Ascending aorta (tissue), 2 donors: Measurements from ENCODE around the gene GNPAT. TPM values are rescaled to one million over a fixed set of nuclear protein-coding genes. Genes with fewer than 3 reads are reported as not detected.

Experiments used
- DNase-seq, 2 donors: peaks; one replicate each; pipeline ENCODE4 v3.0.0-alpha.2; 2019; ENCODE audit warnings: low spot score in 2 of 2
- H3K27ac ChIP-seq, 2 donors: fragments of 200-600 bp; sonication (generic); one replicate each; pipeline ENCODE4 v1.5.1; 2016 to 2017; ENCODE audit warnings: mild to moderate bottlenecking in 1 of 2
- H3K27me3 ChIP-seq: fragments of 200-600 bp; sonication (generic); one replicate; pipeline ENCODE4 v1.5.1; 2017
- H3K36me3 ChIP-seq, 2 donors: fragments of 200-600 bp; sonication (generic); one replicate each; pipeline ENCODE4 v1.5.1; 2016
- H3K4me1 ChIP-seq, 2 donors: fragments of 200-600 bp; sonication (generic); one replicate each; pipeline ENCODE4 v1.5.1; 2016 to 2017; ENCODE audit warnings: mild to moderate bottlenecking in 1 of 2
- H3K4me3 ChIP-seq, 2 donors: fragments of 200-600 bp; sonication (generic); one replicate each; pipeline ENCODE4 v1.5.1; 2016 to 2017; ENCODE audit warnings: mild to moderate bottlenecking in 1 of 2
- H3K9me3 ChIP-seq, 2 donors: fragments of 200-600 bp; sonication (generic); one replicate each; pipeline ENCODE4 v1.5.1; 2016
- intact Hi-C: fragments of 100-400 bp; cut with DNase I; formaldehyde crosslinking; loops from one replicate; pipeline ENCODE4 v1.15.1; 2023
- total RNA-seq: library from RNA; depleted of rRNA; stranded (reverse); fragments of >200 nt; gene quantifications from one replicate; pipeline ENCODE4 v1.1.0, GENCODE V29; 2016
- TF ChIP-seq, protein P1 (sequence below), 3 experiments: fragments of 200-600 bp in 2 of 3; fragments of 450-650 bp in 1 of 3; sonication (generic) in 2 of 3; IDR thresholded peaks; one replicate each; pipeline ENCODE4 v1.5.1; 2016 to 2019; ENCODE audit warnings: antibody characterized with exemption in 3 of 3, mild to moderate bottlenecking in 1 of 3, moderate library complexity in 1 of 3

The GNPAT gene
- total RNA-seq, 1 donor from 2014 or later: 34.8 TPM

DNA sequence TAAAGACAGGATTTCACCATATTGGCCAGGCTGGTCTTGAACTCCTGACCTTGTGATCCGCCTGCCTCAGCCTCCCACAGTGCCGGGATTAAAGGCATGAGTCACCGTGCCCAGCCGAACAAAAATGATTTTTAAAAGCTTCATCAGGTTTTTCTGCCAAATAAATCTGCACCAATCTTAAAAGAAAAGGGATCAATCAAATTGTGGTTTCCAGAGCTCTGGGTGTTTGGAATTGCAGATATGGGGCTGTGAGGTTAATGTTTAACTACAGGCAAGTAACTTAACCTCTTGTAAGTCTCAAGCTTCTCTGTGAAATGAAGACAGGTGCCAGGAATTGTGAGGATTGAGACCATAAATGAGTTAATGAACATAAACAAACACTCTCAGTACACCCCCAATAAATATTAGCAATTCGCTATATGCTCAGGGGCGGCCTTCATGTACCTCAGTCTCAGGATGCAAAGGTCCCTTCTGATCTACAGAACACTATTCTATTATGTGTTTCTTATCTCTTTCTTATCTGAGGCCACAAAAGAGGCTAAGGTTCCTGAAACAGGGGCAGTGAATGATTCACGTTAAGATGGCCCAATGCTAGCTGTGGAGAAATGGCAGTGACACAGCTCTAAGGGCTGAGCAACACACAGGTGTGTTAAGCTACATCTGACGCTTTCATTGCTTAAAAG lies 7.1 kb upstream of the GNPAT start:
- H3K27me3 ChIP-seq: no peaks in the 10 kb centered on the region
- no peak overlapping the region for H3K27ac ChIP-seq
- H3K36me3 ChIP-seq: peaks cover 10 to 33% of the 10 kb centered on the region in 2 donors
- TF ChIP-seq, protein P1, sequence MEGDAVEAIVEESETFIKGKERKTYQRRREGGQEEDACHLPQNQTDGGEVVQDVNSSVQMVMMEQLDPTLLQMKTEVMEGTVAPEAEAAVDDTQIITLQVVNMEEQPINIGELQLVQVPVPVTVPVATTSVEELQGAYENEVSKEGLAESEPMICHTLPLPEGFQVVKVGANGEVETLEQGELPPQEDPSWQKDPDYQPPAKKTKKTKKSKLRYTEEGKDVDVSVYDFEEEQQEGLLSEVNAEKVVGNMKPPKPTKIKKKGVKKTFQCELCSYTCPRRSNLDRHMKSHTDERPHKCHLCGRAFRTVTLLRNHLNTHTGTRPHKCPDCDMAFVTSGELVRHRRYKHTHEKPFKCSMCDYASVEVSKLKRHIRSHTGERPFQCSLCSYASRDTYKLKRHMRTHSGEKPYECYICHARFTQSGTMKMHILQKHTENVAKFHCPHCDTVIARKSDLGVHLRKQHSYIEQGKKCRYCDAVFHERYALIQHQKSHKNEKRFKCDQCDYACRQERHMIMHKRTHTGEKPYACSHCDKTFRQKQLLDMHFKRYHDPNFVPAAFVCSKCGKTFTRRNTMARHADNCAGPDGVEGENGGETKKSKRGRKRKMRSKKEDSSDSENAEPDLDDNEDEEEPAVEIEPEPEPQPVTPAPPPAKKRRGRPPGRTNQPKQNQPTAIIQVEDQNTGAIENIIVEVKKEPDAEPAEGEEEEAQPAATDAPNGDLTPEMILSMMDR (IDR thresholded peaks at IDR 0.05): no peak
- no peak overlapping the region for H3K4me3 ChIP-seq
- intact Hi-C loops: no loop called here
- no peaks in the 10 kb centered on the region for H3K9me3 ChIP-seq
- DNase-seq: no peak
- no peaks in the 10 kb centered on the region for H3K4me1 ChIP-seq

GRCh38 chr1:231234506-231234905 lies 6.5 kb upstream of the GNPAT start:
- Histone ChIP-seq H3K4me3 (no peak overlapping the region), H3K9me3 (no peaks in the 10 kb centered on the region), H3K4me1 (no peaks in the 10 kb centered on the region), H3K27ac (no peak overlapping the region), H3K27me3 (no peaks in the 10 kb centered on the region), H3K36me3 (peaks cover 10 to 33% of the 10 kb centered on the region in 2 donors)
- intact Hi-C loops: no loop called here
- TF ChIP-seq, protein P1 (IDR thresholded peaks at IDR 0.05): no peak
- no peak for DNase-seq

DNA sequence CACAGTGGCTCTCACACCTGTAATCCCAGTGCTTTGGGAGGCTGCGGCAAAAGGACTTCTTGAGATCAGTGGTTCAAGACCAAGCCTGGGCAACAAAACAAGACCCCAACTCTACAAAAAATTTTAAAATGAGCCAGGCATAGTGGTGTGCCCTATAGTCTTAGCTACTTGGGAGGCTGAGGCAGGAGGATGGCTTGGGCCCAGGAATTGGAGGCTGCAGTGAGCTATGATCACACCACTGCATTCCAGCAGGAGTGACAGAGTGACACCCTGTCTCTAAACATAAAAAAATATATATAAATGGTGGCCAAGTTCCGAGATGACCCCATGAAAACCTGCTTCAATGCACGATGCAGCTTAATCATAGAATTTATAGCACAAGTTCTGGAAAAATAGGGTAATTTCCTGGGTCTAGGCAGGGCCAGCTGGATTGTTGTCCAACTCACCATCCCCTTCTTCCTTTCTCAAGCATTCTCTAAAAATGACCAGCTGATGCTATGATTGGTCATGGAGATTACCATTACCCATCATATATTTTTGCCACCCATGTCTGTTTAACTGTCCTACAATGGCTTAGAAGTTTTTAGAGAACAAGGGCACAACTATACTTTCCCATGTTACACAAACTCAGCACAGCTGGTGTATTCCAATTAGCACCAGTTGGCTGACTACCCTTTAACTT lies 5.3 kb upstream of the GNPAT start:
- no peaks in the 10 kb centered on the region for H3K27me3 ChIP-seq
- H3K9me3 ChIP-seq: no peaks in the 10 kb centered on the region
- TF ChIP-seq, protein P1 (IDR thresholded peaks at IDR 0.05): no peak
- no peak overlapping the region for H3K4me3 ChIP-seq
- H3K36me3 ChIP-seq: peaks cover 10 to 30% of the 10 kb centered on the region in 2 donors
- H3K4me1 ChIP-seq: peaks cover 0 to 6% of the 10 kb centered on the region in 2 donors
- DNase-seq: no peak
- intact Hi-C loops: no loop called here
- no peak overlapping the region for H3K27ac ChIP-seq

DNA sequence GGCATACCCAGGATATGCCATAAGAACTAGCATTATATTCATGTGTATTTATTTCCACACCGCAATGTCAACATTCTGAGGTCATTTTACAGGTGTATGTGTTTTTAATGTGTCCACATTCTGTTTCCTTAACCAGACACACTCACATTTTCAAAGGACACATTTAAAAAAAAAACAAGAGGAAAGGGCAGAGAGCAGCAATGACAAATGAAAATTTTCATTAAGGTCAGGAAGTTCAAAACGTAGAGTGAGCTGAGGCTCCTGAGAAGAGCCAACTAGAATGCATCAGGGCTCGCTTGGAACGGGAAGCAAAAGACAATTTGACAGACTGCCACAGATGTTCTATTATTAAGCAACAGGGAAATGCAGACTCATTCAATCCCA lies 4.8 kb upstream of the GNPAT start:
- no peak overlapping the region for H3K27ac ChIP-seq
- TF ChIP-seq, protein P1 (IDR thresholded peaks at IDR 0.05): no peak
- intact Hi-C loops: no loop called here

DNA sequence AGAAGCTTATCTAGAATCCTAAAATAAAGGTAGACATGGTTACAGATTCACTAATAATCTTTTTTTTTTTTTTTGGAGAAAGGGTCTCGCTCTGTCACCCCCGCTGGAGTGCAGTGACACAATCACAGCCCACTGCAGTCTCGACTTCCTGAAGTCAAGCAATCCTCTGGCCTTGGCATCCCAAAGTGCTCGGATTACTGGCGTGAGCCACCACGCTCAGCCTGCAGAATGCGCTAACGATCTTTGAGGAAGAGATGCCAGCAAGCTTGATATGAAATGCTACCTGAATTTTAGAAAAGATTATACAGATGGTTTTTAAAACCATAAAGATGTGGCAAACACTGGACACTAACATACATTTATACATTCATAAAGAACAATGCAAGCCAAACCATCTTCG lies 4.1 kb upstream of the GNPAT start:
- Histone ChIP-seq H3K36me3 (peaks cover 10 to 27% of the 10 kb centered on the region in 2 donors), H3K27ac (no peak overlapping the region), H3K27me3 (no peaks in the 10 kb centered on the region), H3K4me3 (no peak overlapping the region), H3K4me1 (peaks cover 0 to 6% of the 10 kb centered on the region in 2 donors), H3K9me3 (no peaks in the 10 kb centered on the region)
- TF ChIP-seq, protein P1 (IDR thresholded peaks at IDR 0.05): no peak
- intact Hi-C loops: no loop called here
- no peak for DNase-seq

More for the DNA sequence above, 4.8 kb upstream of the GNPAT start:
- Histone ChIP-seq H3K27me3 (no peaks in the 10 kb centered on the region), H3K36me3 (peaks cover 10 to 27% of the 10 kb centered on the region in 2 donors), H3K4me3 (no peak overlapping the region), H3K9me3 (no peaks in the 10 kb centered on the region), H3K4me1 (peaks cover 0 to 6% of the 10 kb centered on the region in 2 donors)
- DNase-seq: no peak
